ENCODE measurements around the gene WASF2. TPM values are rescaled to one million over a fixed set of nuclear protein-coding genes. Genes with fewer than 3 reads are reported as not detected.

WASF2 gene
- total and polyA plus RNA-seq, 2 of the 8 experiments (the other 6 are each of a cell fraction or from before 2014, with no cell fraction given) = 32.1 to 86.6 TPM

GRCh38 chr1:27489973-27490741 lies at the start of gene WASF2 (continued):
- TF ChIP-seq TEAD4 (IDR thresholded peaks at IDR 0.05; ENCODE audit: low read depth, low read length) = no peak

Data from H1 (cell line).